Measurements from ENCODE around the gene ZNF136.

DNA sequence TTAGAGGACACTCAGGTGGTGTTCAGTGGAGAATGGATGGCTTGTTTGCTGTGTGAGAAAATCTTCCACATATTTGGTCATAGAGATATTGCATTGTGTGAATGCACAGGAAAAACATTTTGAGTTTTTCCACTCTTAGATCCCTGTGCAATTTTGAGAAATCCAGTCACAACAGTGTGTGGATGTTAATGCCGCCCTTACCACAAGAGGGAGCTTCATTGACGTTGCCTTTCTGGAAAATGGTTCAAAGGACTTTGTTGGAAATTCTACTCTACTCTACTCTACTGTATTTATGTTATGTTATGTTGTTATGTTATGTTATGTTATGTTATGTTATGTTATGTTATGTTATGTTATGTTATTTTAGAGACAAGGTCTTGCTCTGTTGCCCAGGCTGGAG, 36.2 kb upstream of the ZNF136 start:
- TF ChIP-seq RAD21 (CRISPR knock-in tag; conservative IDR thresholded peaks at IDR 0.05 in 1 of 2, IDR thresholded peaks at IDR 0.05 in 1 of 2), result peak in 1 of 2 experiments; percentile 56; a peak in 2 of 4 replicates
- TF ChIP-seq, protein P1, sequence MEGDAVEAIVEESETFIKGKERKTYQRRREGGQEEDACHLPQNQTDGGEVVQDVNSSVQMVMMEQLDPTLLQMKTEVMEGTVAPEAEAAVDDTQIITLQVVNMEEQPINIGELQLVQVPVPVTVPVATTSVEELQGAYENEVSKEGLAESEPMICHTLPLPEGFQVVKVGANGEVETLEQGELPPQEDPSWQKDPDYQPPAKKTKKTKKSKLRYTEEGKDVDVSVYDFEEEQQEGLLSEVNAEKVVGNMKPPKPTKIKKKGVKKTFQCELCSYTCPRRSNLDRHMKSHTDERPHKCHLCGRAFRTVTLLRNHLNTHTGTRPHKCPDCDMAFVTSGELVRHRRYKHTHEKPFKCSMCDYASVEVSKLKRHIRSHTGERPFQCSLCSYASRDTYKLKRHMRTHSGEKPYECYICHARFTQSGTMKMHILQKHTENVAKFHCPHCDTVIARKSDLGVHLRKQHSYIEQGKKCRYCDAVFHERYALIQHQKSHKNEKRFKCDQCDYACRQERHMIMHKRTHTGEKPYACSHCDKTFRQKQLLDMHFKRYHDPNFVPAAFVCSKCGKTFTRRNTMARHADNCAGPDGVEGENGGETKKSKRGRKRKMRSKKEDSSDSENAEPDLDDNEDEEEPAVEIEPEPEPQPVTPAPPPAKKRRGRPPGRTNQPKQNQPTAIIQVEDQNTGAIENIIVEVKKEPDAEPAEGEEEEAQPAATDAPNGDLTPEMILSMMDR (IDR thresholded peaks at IDR 0.05 in 2 of 3, conservative IDR thresholded peaks at IDR 0.05 in 1 of 3; ENCODE audit: insufficient read depth in 2 of 3, low read depth in 1 of 3, low read length in 3 of 3), result peak; percentile 30 to 60 (median 56); a peak in 5 of 6 replicates
- TF ChIP-seq ZNF785 (CRISPR knock-in tag; IDR thresholded peaks at IDR 0.05), result no peak
- TF ChIP-seq ZNF445 (CRISPR knock-in tag; IDR thresholded peaks at IDR 0.05; ENCODE audit: low read depth), result no peak
- TF ChIP-seq JUND (IDR thresholded peaks at IDR 0.05; ENCODE audit: borderline replicate concordance, low read depth, low read length), result no peak
- no peak for TF ChIP-seq JUND (tag; IDR thresholded peaks at IDR 0.05; ENCODE audit: borderline replicate concordance, low read depth, low read length)
- TF ChIP-seq RHOXF2B (CRISPR knock-in tag; conservative IDR thresholded peaks at IDR 0.05), result no peak
- TF ChIP-seq SIN3A (IDR thresholded peaks at IDR 0.05; ENCODE audit: borderline replicate concordance in 2 of 2, control insufficient read depth in 1 of 2, low read depth in 2 of 2, low read length in 2 of 2), result no peak
- no peak for TF ChIP-seq GTF2F1 (IDR thresholded peaks at IDR 0.05; ENCODE audit: low read depth, low read length)
- TF ChIP-seq CCAR2 (IDR thresholded peaks at IDR 0.05; ENCODE audit: low read depth, low read length), result no peak
- no peak for TF ChIP-seq ZNF3 (CRISPR knock-in tag; IDR thresholded peaks at IDR 0.05)

Data from K562 (cell line).